ENCODE measurements around the gene RUFY3.

RUFY3 gene

GRCh38 chr4:70842761-70843435 lies 121.1 kb downstream of the RUFY3 start:
- DNase-seq: no peak

GRCh38 chr4:70844180-70844579 lies 122.4 kb downstream of the RUFY3 start:
- DNase-seq: no peak

- DNase-seq: no peak
Observed at GRCh38 chr4:70849291-70849690, 127.5 kb downstream of the RUFY3 start.

GRCh38 chr4:70855464-70855863 lies 133.7 kb downstream of the RUFY3 start:
- DNase-seq: no peak

Measured in NCI-H446 (cell line).